Fibroblast of mammary gland (primary cell): ENCODE data around the gene CTH.
"Not testable (repeated sequence)": the region's sequence is repeated elsewhere in the genome, so short reads cannot be mapped to it uniquely, and the experiment has no call there.

Experiments used
- DNase-seq: peaks from one replicate; pipeline ENCODE4 v3.0.0-alpha.2; 2010; ENCODE audit warnings: low read depth
- H3K4me3 ChIP-seq: 2 replicates; pipeline ENCODE4 v1.5.1; 2011; ENCODE audit warnings: low read depth, mild to moderate bottlenecking, low read length, moderate library complexity; ENCODE audit not compliant: control insufficient read depth
- TF ChIP-seq, protein P1 (sequence below): conservative IDR thresholded peaks from 2 replicates; pipeline ENCODE4 v1.5.1; 2011; ENCODE audit warnings: low read depth, low read length, inconsistent platforms; ENCODE audit not compliant: control insufficient read depth, insufficient read depth

The CTH gene

DNA sequence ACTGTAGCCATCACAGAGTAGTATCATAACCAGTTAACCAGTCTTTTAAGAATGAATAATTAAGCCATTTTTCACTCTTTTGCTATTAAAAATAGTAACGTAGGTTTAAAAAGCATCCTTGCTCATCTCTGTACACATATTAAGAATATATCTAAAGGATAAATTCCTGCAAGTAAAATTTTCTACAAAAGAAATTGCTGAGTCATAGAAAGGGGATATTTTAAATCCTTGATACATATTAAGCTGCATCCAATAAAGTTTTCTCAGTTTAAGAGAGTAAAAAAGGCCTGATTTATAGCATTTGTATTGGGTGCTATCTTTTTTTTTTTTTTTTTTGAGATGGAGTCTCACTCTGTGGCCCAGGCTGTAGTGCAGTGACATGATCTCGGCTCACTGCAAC is 1.9 kb upstream of the CTH start:
- H3K4me3 ChIP-seq = no peak overlapping the region
- DNase-seq = no peak
- TF ChIP-seq, protein P1, sequence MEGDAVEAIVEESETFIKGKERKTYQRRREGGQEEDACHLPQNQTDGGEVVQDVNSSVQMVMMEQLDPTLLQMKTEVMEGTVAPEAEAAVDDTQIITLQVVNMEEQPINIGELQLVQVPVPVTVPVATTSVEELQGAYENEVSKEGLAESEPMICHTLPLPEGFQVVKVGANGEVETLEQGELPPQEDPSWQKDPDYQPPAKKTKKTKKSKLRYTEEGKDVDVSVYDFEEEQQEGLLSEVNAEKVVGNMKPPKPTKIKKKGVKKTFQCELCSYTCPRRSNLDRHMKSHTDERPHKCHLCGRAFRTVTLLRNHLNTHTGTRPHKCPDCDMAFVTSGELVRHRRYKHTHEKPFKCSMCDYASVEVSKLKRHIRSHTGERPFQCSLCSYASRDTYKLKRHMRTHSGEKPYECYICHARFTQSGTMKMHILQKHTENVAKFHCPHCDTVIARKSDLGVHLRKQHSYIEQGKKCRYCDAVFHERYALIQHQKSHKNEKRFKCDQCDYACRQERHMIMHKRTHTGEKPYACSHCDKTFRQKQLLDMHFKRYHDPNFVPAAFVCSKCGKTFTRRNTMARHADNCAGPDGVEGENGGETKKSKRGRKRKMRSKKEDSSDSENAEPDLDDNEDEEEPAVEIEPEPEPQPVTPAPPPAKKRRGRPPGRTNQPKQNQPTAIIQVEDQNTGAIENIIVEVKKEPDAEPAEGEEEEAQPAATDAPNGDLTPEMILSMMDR = no peak

- TF ChIP-seq, protein P1 = no peak
- DNase-seq = no peak
- peak overlapping the region; percentile 94 for H3K4me3 ChIP-seq
Measured at GRCh38 chr1:70411360-70411844, 334 bp downstream of the CTH start.

GRCh38 chr1:70415882-70416281 is 4.8 kb downstream of the CTH start:
- TF ChIP-seq, protein P1 = no peak
- DNase-seq = no peak

GRCh38 chr1:70418973-70419734 is 8.1 kb downstream of the CTH start:
- not testable (repeated sequence) for DNase-seq, H3K4me3 ChIP-seq

More at GRCh38 chr1:70415882-70416281, 4.8 kb downstream of the CTH start:
- H3K4me3 ChIP-seq = no peak overlapping the region

DNA sequence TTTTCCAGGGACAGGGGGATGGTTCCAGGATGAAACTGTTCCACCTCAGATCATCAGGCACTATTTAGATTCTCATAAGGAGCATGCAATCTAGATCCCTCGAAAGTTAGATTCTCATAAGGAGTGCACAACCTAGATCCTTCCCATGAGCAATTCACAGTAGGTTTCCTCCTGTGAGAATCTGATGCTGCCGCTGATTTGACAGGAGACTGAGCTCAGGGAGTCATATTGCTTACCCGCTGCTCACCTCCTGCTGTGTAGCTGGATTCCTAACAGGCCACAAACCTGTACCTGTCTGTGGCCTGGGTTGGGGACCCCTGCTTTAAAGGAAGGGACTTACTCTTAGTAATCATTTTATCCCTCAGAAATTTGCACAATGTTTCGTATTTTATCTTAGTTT is 9.3 kb downstream of the CTH start:
- no peak for DNase-seq
- no peak overlapping the region for H3K4me3 ChIP-seq
- TF ChIP-seq, protein P1 = no peak

GRCh38 chr1:70426154-70427131 is 15.4 kb downstream of the CTH start:
- no peak overlapping the region for H3K4me3 ChIP-seq
- no peak for DNase-seq
- TF ChIP-seq, protein P1 = no peak

DNA sequence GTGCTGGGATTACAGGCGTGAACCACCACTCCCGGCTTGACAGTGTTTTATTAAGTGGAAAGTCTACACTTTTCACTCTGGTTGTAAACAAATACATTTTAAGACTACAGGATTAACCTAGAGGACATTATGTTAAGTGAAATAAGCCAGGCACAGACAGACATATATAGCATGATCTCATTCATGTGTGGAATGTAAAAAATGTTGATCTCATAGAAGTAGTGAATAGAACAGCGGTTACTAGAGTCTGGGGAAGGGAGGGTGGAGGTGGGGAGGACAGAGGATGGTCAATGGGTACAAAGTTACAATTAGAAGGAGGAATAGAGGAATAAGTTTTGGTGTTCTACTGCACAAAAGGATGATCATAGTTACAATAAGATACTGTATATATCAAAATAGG is 16.9 kb downstream of the CTH start:
- TF ChIP-seq, protein P1 = no peak
- no peak overlapping the region for H3K4me3 ChIP-seq
- peak; percentile 18 for DNase-seq
